ENCODE measurements around the gene AHNAK2. TPM values are rescaled to one million over a fixed set of nuclear protein-coding genes. Genes with fewer than 3 reads are reported as not detected.

Gene AHNAK2
- total and polyA plus RNA-seq, 4 donors = 3.5 to 26.6 (median 8.1) TPM

DNA sequence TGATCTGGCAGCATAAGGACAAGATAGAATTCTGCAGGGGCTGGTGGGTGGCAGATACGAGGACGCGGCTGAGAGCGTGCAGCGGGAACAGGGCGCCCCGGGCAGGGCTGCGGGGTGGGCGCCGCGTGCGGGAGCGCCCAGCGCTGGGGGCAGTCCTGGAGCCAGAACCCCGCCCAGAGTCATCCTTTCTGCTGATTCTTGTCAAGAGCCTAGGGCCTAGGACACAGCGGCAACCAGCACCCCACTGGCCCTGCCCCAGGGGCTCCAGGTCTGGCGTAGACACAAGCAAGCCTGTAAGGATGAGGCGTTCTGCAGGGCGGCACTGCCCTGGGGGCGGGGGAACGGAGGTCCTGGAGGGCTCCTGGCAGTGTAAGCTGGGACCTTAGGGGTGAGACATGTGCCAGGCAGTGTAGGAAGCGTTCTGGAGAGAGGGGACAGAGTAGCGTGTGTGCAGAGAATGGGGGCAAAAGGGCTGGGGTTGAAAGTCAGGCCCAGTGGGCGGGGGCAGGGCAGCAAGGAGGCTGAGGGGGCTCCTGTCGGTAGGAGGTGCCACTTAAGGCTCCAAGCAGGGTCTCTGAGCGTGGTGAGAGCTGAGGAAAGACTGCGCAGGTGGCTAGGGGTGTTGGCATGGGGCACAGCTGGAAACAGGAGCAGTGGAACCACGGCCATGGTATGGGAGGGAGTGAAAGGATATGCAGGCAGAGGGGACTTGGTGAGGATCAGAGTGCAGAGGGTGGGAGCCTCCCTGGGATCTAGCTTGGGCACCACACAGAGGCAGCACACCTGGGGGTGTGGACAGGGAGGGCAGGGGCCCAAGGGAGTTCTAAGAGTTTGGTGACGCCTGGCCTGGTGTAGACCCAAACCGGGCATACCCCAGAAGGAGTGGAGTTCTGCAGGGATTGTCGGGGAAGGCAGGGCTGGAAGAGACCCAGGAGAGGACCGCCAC is 845 bp upstream of the AHNAK2 start:
- WGBS, 2 donors = 67% methylated on average over 24 to 32 of the region's 32 CpGs
- Histone ChIP-seq H3K36me3 (ENCODE audit: control insufficient read depth in 4 of 4, insufficient read depth in 4 of 4, low read length in 4 of 4) (no peaks in the 10 kb centered on the region), H3K9me3 (ENCODE audit: control insufficient read depth in 4 of 4, insufficient read depth in 3 of 4, low read length in 3 of 4) (no peaks in the 10 kb centered on the region), H3K9ac (ENCODE audit: insufficient read depth in 1 of 2, low read length in 2 of 2) (no peak overlapping the region), H3K27ac (ENCODE audit: low read depth in 1 of 2, low read length in 1 of 2) (no peak overlapping the region), H3K4me3 (no peak overlapping the region), H3K27me3 (ENCODE audit: control insufficient read depth in 3 of 3, insufficient read depth in 3 of 3, low read length in 2 of 3) (peaks cover 0 to 2% (median 0%) of the 10 kb centered on the region in 3 donors), H3K4me1 (ENCODE audit: control insufficient read depth in 5 of 5, insufficient read depth in 5 of 5, low read length in 5 of 5) (peaks cover under 1 to 28% (median 4%) of the 10 kb centered on the region in 5 donors)
- DNase-seq (no peak), ATAC-seq (ENCODE audit: insufficient read depth, low FRiP score) (no peak)
- TF ChIP-seq, protein P1, sequence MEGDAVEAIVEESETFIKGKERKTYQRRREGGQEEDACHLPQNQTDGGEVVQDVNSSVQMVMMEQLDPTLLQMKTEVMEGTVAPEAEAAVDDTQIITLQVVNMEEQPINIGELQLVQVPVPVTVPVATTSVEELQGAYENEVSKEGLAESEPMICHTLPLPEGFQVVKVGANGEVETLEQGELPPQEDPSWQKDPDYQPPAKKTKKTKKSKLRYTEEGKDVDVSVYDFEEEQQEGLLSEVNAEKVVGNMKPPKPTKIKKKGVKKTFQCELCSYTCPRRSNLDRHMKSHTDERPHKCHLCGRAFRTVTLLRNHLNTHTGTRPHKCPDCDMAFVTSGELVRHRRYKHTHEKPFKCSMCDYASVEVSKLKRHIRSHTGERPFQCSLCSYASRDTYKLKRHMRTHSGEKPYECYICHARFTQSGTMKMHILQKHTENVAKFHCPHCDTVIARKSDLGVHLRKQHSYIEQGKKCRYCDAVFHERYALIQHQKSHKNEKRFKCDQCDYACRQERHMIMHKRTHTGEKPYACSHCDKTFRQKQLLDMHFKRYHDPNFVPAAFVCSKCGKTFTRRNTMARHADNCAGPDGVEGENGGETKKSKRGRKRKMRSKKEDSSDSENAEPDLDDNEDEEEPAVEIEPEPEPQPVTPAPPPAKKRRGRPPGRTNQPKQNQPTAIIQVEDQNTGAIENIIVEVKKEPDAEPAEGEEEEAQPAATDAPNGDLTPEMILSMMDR (IDR thresholded peaks at IDR 0.05; ENCODE audit: control extremely low read depth, extremely low read depth) = no peak

DNA sequence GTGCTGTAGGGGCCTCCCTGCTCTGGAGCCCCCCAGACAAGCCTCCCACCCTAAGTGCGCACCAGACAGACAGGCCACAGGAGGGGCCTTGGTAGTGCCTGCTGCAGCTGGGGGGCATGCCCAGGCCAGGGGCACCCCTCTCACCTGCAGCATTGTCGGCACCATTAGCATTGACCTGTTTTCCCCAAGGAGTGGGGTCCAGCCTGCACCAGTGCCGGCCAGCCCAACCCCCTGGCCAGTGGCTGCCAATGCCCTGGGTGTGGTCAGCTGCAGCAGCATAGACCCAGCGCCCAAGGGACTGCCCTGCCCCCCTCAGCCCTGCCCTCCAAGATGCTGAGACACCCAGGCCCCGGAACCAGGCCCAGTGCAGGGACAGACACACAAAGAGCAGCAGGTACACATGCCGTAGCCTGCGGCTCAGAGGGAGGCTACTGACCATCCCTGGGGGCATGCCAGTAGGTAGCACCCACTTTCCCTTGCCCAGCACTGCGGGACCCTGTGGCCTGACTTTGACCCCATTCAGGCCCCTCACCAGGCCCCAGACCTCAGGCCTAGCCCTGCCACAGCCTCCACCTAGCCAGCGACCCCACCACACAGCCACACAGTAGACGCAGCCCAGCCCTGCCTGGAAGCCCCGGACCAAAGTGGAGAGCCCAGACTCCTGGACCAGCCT is 1.0 kb downstream of the AHNAK2 start:
- ATAC-seq (ENCODE audit: insufficient read depth, low FRiP score) = no peak
- Histone ChIP-seq H3K27ac (ENCODE audit: low read depth in 1 of 2, low read length in 1 of 2) (no peak overlapping the region), H3K36me3 (ENCODE audit: control insufficient read depth in 4 of 4, insufficient read depth in 4 of 4, low read length in 4 of 4) (no peaks in the 10 kb centered on the region), H3K27me3 (ENCODE audit: control insufficient read depth in 3 of 3, insufficient read depth in 3 of 3, low read length in 2 of 3) (peaks cover 0 to 2% (median 0%) of the 10 kb centered on the region in 3 donors), H3K4me1 (ENCODE audit: control insufficient read depth in 5 of 5, insufficient read depth in 5 of 5, low read length in 5 of 5) (peaks cover 3 to 42% (median 5%) of the 10 kb centered on the region in 5 donors), H3K9ac (ENCODE audit: insufficient read depth in 1 of 2, low read length in 2 of 2) (no peak overlapping the region), H3K9me3 (ENCODE audit: control insufficient read depth in 4 of 4, insufficient read depth in 3 of 4, low read length in 3 of 4) (no peaks in the 10 kb centered on the region), H3K4me3 (no peak overlapping the region)
- WGBS, 2 donors = 69 to 74% methylated on average over 10 to 11 of the region's 11 CpGs
- no peak for DNase-seq
- TF ChIP-seq, protein P1 (IDR thresholded peaks at IDR 0.05; ENCODE audit: control extremely low read depth, extremely low read depth) = no peak

DNA sequence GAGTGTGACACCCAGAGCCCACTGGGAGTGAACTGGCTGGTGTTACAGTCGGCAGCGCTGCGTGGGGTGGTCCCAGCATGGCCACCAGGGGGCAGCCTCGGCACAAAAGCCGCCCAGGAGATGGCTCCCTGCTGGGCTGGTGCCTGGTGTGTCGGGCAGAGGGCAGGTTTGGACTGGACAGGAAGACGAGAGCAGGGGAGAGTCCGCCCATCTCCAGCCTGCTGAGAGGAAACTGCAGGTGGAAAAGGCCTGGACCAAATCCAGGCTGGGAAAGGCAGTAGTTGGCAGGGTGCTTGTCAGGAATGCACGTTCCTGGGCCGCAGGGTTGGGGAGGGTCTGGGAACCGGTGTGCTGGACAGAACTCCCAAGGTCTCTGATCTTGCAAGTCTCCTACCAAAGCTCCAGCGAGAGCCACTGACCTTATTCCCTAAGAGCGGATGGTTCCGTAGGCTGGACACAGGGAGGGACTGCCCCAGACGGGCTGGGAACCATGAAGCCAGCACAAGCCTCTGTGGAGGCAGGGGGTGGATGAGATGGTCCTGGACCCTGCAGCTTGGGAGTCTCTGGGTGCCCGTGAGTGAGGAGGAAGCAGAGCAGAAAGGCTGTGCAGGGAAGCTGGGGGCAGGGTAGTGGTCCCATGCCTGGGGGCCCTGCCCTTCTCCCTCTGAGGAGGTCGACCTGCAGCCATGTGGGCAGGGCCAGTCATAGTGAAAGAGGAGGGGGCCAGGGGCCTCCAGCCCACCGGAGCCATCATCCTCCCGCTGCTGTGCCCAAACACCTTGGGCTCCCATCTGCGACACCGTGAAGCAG is 1.8 kb downstream of the AHNAK2 start:
- H3K9ac ChIP-seq (ENCODE audit: insufficient read depth in 1 of 2, low read length in 2 of 2) = no peak overlapping the region
- DNase-seq (peak; percentile 66 to 80 (median 73)), ATAC-seq (ENCODE audit: insufficient read depth, low FRiP score) (peak; percentile 45)
- H3K27ac ChIP-seq (ENCODE audit: low read depth in 1 of 2, low read length in 1 of 2) = no peak overlapping the region
- WGBS, 2 donors = 43 to 48% methylated on average over 19 to 21 of the region's 21 CpGs
- peaks cover 3 to 47% (median 5%) of the 10 kb centered on the region in 5 donors for H3K4me1 ChIP-seq (ENCODE audit: control insufficient read depth in 5 of 5, insufficient read depth in 5 of 5, low read length in 5 of 5)
- H3K36me3 ChIP-seq (ENCODE audit: control insufficient read depth in 4 of 4, insufficient read depth in 4 of 4, low read length in 4 of 4) = no peaks in the 10 kb centered on the region
- no peak overlapping the region for H3K4me3 ChIP-seq
- peaks cover 0 to 2% (median 0%) of the 10 kb centered on the region in 3 donors for H3K27me3 ChIP-seq (ENCODE audit: control insufficient read depth in 3 of 3, insufficient read depth in 3 of 3, low read length in 2 of 3)
- H3K9me3 ChIP-seq (ENCODE audit: control insufficient read depth in 4 of 4, insufficient read depth in 3 of 4, low read length in 3 of 4) = no peaks in the 10 kb centered on the region
- TF ChIP-seq, protein P1 (IDR thresholded peaks at IDR 0.05; ENCODE audit: control extremely low read depth, extremely low read depth) = peak; percentile 91

Measured in lung (tissue), 12 donors.